NCI-H2196 (cell line): Measurements from ENCODE around the gene CDKAL1.

Experiments used
- DNase-seq: peaks from one replicate; lab custom pipeline; 2025; ENCODE audit not compliant: unreplicated experiment; lab: John Stamatoyannopoulos, UW

CDKAL1 gene

DNA sequence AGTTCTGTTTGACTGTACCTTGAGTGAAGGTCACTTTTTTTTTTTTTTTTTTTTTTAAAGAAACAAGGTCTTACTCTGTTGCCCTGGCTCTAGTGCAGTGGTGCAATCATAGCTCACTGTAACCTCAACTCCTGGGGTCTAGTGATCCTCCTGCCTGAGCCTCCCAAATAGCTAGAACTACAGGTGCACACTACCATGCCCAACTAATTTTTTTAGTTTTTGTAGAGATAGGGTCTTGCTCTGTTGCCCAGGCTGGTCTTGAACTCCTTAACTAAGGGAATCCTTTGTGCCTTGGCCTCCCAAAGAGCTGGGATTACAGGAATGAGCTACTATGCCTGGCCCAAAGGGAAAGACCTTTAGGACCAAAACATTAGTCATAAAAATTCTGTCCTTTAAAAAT, 413.7 kb downstream of the CDKAL1 start:
- no peak for DNase-seq

DNA sequence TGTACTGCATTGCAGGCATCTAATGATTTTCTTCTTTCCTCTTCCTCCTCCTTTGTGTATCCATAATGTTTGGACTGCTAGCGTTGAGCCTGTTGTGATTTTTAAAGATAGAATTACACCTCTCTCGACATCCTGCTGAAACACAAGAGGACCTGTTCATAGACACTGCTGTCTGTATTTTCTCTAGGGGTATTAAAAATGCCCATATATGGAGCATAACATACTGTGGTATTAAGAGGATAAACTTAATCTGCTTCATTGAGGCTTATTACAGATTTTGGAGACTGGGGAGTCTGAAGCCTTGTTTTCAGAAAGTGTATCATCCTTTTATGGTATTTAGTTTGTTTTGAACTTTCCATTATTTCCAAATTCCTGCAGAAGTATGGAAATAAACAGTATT, 414.3 kb downstream of the CDKAL1 start:
- DNase-seq: peak; percentile 30

DNA sequence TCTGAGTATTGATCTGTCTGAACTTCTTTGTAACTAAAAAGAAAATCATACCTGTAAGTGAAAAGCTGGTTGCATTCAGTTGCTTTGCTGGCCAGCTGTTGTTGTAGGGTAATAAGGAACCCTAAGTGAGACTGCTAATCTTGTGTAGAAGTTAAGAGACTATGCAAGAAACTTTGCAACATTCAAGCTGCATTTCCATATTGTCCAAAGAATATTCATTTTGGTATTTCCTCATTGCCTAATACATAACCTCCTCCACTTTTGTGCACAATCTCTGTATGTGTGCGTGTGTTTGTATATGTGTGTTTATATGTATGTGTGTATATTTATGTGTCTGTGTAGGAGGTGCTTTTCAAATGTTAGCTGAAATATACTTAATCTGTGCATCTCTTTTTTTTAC, 414.9 kb downstream of the CDKAL1 start:
- no peak for DNase-seq

DNA sequence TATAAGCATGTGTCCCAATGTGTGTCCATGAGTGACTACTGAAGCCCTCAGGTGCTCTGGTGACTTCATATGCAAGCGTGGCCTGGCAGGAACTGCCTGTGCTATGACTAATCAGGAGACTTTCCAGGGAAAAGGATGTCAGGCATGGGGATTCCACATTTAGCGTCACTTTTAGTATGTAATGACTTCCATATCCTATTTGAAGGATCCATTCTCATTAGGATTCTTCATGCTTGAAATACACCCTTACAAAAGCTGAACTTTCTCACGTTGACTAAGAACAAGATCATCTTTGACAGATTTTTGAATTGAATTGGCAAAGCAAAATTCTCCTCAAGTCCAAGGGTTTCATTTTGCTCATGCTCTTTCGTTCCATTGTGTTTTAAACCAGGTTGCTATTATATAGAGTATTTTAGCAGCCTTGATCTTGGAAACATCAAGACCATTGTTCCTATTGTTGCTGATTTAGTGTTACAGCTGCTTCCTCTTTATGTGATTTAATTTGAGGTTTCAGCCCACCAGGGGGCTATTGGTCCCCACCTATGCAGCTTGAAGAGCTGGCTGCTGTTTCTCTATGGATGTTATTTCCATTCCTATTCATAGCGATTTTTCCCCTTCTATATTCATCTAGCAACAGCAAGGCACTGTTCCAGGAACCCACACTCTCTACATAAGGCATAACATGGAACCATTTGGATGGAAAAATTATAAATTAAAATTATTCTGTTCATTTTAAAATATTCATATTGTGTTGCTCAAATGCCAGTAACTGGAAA, 418.6 kb downstream of the CDKAL1 start:
- DNase-seq: no peak

DNA sequence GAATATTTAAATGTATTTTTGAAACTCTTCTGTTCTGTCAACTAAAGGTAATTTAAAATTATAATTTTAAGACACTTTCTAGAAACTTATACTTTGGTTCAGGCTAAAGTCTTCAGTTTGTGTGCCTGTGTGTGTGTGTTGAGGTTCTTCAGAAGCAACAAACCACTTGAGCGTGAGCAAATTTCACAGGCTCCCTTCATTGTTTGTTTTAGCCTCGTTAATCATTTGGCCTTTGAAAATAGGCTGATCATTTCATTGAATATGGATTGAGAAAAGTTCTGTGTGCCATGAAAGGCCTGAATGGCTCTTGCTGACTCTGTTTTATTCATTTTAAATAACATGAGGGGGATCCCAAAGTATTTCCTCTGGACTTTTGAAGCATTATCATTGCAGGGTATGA, 420.1 kb downstream of the CDKAL1 start:
- DNase-seq: no peak

DNA sequence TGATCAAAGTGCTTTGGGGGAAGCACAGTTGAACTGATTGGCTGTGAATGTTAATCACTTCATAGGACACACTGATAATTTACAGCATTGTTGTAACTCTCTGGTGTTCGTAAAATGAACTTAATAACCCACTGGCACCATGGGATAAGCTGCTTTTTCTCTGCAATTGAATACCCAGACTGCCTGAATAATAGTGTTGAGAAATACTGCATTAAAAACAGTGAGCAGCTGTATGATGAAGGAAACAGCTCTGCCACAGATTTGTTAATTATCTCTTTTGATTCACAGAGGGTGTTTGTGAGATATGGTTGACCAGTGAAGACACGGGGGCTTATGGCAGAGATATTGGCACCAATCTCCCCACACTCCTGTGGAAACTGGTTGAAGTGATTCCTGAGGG, 420.9 kb downstream of the CDKAL1 start:
- no peak for DNase-seq

DNA sequence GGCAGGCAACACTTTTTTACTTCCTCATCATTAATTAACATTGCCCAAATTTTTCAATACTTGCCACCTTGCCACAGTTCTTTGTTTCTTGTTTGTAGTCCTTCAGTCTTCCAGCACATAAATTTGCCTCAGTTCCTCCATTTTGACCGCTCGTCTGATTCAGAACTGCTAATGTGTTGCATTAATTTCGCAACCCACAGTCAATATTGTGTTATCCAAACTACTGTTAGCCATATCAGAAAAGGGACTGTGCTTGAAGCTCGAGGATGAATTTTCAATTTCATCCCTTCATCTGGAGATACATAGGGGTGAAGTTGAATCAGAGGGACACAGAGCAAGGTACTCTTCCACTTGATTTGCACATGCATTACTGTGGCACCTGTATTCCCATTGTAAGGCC, 421.5 kb downstream of the CDKAL1 start:
- no peak for DNase-seq

DNA sequence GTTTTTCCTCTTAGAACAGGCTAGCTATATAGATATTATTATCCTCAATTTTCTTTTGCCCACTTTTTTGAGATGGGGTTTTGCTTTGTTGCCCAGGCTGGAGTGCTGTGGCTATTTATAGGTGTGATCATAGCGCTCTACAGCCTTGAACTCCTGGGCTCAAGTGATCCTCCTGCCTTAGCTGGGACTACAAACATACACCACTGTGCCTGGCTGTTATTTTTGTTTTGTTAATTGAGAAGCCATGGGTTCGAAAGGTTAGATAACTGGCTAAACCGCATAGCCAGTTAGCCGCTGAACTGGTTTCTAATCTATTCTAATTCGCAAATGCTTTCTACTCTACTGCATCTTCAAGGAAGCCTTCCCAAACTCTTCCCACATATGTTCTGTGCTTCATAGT, 425.8 kb downstream of the CDKAL1 start:
- DNase-seq: no peak

DNA sequence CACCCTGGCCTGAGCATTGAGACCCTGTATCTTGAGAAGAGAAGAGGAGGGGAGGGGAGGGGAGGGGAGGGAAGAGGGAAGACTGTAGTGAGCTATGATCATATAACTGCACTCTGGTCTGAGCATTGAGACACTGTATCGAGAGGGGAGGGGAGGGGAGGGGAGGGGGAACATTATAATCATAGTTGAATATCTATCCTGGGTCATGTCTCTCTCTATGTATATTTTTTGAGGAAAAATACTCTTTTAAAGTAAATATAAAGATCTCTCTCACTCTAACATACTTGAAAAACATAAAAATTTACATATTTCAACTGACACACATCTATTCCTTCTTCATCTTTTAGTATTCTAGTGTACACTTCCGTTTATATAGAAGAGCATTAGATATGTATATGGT, 431.0 kb downstream of the CDKAL1 start:
- DNase-seq: no peak

DNA sequence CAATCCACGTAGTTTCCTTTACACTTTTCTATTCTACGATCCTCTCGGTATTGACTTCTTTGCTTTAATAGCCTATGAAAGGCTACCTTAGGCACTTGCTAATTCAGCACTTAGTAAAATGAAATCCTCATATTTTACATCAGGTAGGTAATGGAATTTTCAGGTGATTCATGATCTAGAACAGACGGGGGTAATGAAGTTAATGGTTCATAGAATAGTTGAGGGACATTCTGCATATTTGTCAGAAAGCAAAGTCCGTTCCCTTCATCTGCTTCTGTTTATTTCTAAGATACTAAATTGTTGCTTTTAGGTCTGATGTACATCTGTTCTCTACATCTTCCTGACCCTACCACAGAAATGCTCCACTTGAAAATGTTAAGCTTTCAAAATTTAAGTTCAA, 431.7 kb downstream of the CDKAL1 start:
- no peak for DNase-seq

DNA sequence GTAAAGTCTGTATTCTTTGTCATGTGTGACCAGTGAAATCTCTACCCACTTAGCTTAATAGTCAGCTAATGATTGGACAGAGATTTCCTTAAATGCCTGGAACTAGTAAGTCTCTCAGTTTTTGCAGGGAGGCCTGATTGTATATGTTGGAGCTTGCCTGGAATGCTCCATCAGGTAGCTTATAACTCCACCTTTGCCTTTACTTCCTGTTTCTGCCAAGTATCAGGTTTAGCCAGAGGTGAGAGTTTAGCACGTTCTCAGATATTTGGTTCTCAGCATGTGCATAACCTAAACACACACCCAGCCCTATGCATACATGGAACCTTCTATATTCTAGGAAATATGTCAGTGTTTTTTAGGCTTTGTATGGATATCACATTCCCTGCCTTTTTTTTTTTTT, 435.3 kb downstream of the CDKAL1 start:
- DNase-seq: no peak

DNA sequence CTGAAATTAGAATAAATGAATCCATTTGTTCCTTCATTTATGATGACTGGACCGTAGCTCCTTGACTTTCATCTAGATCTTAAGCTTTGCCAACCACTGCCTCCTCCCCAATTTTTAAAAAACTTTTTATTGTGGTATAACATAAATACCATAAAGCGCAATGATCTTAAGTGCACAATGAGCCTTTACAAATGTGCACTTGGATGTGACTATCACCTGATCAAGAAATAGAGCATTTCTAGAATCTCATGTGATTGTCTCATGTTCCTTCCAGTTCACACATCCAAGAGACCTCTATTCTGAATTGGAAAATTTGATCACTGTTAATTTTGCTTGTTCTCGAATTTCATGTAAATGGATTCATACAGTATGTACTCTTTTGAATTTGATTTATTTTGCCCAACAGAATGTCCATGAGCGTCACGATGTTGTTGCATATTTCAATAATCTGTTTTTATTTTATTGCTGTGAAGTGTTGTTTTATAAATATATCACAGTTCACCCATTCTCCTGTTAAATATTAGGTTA, 442.2 kb downstream of the CDKAL1 start:
- DNase-seq: no peak

DNA sequence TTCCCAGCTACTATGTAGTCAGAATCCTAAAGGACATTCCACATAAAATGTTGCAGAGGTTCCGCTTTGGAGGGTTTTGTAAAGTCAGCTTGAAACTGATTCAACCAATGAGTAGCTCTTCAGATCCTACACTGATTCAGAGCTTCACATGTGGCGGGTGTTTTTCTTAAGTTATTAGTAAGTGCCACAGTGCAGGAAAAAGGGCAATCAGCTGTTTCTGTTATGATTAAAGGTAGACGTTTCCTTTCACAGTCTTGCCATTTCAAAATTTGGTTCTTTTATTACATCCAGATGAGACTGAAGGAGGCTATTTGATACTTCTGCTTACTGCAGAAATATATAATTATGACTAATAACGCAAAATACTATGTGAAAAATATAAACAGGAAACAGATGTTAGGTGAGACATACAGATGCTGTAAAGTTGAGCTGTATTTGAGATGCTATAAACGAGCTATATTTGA, 443.9 kb downstream of the CDKAL1 start:
- DNase-seq: no peak

DNA sequence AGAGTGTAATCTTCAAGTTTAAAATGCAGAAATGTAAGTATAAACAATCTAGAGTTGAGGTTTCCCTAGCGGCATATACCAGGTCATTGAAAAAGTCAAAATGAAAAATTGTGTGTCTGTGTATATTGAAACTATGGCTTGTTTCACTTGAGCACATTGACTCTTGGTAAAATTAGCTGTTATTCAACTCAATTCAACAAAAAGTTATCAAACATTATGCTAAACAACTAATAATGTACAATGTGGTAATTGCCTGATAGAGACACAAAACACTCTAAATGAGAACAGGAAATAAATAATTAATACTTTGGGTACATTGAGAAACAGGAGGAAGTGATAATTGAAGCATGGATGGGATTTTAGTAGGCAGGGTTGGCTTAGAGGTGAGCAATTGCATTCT, 444.8 kb downstream of the CDKAL1 start:
- DNase-seq: no peak

DNA sequence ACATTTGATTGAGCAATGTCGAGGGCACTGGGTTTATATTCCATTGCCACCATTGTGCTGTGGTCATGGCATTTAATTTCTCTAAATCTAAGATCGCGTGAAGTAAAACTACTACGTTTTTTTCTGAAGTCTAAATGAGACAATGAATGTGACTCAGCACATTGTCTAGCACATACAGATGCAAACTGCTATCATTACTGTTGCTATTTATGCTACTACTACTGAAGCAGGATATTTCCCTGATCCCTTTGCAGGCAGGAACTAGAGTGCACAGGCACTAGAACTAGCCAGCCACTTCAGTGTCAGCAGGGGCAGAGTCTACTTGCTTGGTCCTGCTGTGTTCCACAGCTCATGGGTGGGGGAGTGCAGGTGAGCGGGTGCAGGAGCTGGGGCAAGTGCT, 449.7 kb downstream of the CDKAL1 start:
- DNase-seq: no peak

DNA sequence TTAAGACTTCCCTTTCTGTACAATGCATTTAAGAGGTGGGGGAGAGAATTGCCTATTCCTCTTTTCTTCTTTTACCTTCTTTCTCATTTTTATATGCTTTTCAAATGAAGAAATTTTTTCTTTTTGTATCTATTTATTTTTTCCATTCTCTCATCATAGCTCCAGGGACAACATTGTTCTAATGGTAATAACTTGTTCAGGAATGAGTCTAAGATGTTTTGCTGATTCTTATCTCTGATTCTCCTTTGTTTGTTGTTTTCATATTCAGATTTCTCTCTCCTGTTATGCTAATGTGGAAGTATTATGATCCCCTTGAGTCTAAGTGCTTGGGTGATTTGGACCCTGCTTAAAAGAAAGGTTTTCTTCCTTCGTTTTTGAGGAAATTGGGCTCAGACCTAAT, 451.6 kb downstream of the CDKAL1 start:
- DNase-seq: no peak

DNA sequence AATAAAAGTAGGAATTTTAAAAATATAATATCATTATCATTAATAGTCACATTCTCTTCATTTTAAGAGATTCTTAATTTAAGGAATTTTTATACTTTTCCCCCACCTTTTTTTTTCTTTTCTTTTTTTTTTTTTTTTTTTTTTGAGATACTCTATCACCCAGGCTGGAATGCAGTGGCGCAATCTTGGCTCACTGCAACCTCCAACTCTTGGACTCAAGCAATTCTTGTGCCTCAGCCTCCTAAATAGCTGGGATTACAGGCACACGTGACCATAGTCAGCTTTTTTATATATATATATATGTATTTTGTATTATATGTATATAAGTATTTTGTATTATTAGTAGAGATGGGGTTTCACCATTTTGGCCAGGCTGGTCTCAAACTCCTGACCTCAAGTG, 457.7 kb downstream of the CDKAL1 start:
- DNase-seq: no peak

DNA sequence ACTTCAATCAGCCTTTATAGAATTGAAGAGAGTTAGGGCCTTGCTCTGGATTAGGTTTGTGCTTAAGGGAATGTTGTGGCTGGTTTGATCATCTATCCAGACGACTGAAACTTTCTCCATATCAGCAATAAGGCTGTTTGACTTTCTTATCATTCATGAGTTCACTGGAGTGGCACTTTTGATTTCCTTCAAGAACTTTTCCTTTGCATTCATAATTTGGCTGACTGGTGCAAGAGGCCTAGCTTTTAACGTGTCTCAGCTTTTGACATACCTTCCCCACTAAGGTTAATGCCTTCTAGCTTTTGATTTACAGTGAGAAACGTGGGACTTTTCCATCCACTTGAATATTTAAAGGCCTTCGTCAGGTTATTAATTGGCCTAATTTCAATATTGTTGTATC, 461.8 kb downstream of the CDKAL1 start:
- DNase-seq: no peak

DNA sequence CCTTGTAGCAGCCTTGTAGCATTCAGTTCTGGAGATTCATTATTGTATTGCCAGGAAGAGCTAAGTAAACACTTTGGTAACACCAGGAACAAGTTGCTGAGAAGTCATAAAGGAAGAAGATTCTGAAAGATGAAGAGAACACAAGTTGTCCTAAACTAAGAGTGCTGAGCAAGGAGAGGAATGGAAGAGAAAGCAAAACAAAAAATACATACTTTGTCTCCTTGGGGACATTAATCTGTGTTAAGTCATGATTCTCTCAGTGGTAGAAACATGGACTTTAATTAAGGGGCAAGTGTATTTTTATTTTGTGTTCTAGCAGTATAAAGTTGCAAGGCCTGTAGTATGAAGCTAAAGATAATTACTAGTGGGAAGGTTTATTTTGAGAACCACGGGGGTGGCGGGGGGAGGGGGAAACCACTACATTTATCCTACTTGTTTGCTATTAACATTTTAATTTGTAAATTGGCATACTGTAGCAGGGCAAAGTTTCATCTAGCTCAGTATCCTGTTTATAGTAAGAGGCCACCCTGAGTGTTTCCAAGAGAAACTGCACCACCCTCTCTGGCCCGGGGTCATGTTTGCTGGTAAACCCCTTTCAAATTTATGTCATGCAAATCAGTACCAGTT, 463.0 kb downstream of the CDKAL1 start:
- DNase-seq: no peak

DNA sequence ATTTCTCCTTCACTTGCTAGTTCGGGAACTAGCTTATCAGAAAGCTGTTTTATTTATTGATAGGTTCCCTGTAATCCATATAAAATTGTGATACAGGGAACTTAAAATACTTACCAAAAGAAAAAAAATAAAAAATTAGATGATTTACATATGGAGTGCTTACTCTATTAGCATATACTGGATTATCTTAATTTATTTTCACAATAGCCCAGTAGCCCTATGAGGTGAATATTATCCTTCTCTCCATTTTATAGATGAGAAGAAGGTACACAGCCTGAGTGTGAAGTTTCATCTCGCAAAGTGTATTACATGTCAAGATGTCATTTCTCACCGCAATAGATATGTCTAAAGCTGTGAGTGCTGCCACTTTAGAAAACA, 463.5 kb downstream of the CDKAL1 start:
- DNase-seq: no peak

DNA sequence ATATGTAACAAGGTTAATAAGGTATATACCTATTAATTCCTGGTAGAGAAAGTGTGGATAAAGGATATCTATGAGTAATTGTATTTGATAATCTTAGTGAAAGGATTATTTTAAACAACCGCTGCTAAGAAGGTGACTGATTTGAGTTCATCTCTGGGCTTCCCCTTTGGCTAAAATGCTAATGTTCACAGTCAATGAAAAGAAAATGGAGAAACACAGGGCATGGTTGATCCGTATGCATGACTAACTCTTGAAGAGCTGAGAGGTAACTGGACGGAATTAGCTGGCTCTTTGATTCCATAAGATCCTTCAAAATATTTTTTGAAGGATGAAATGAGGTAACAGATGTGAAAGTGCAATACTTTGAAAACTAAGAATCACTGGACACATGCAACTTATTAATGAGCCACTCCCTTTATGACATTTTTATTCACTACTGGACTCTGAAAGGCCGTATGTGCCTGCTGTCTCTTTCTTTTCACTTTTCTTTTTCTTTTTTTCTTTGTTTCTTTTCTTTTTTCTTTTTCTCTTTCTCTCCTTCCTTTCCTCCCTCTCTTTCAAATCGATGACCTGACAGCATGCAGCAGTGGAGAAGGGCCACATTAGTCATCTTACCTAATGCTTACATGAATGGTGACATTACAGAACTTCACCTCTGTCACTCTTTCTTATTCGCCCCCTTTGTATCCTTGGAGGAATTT, 464.6 kb downstream of the CDKAL1 start:
- DNase-seq: no peak

DNA sequence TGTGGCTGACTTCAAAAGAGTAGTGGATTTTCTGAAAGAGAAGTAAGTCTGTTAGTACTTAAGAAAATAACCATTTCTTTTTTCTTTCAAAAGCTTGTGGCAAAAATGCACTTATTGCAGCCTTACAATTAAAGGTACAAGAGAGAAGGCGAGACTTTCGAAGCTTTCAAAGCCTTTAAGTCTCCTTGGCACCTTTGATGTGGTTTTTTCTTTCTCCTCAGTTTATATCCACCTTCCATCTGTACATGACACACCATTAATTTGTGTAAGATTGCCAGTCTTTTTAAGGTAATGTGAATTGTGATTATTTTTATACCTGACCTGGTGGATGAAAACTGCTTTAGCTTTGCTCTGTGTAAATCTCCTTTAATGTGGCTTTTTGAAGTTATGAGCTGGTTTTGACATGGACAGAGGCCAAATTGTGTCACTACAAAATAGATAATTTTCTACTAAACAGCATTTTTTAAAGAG, 466.1 kb downstream of the CDKAL1 start:
- no peak for DNase-seq
